Measurements from ENCODE around the gene PPP1R16B.

Gene PPP1R16B

GRCh38 chr20:38896009-38896594, 90.6 kb downstream of the PPP1R16B start:
- in situ Hi-C loops (cut with MboI; ENCODE audit: low pct_unique_long_range_greater_than_20kb, low sequenced_read_pairs, unreplicated experiment), result no loop called here

GRCh38 chr20:38897267-38897666, 91.8 kb downstream of the PPP1R16B start:
- no peak for TF ChIP-seq CTCF (IDR thresholded peaks at IDR 0.05; ENCODE audit: extremely low read depth, insufficient read depth, missing control alignments)
- no peak for DNase-seq (ENCODE audit: low spot score)
- in situ Hi-C loops (cut with MboI; ENCODE audit: low pct_unique_long_range_greater_than_20kb, low sequenced_read_pairs, unreplicated experiment), result no loop called here

More at GRCh38 chr20:38896009-38896594, 90.6 kb downstream of the PPP1R16B start:
- no peak for DNase-seq (ENCODE audit: low spot score)
- TF ChIP-seq CTCF (IDR thresholded peaks at IDR 0.05; ENCODE audit: extremely low read depth, insufficient read depth, missing control alignments), result no peak

- in situ Hi-C loops (cut with MboI; ENCODE audit: low pct_unique_long_range_greater_than_20kb, low sequenced_read_pairs, unreplicated experiment), result loop anchor here (25.0 kb wide), 1 partner anchor 238 kb away; no protein-coding TSS in a partner anchor
- no peak for DNase-seq (ENCODE audit: low spot score)
- TF ChIP-seq CTCF (IDR thresholded peaks at IDR 0.05; ENCODE audit: extremely low read depth, insufficient read depth, missing control alignments), result no peak
These were observed 95.1 kb downstream of the PPP1R16B start for GRCh38 chr20:38900606-38901005.

GRCh38 chr20:38902601-38903000, 97.1 kb downstream of the PPP1R16B start:
- in situ Hi-C loops (cut with MboI; ENCODE audit: low pct_unique_long_range_greater_than_20kb, low sequenced_read_pairs, unreplicated experiment), result loop anchor here (25.0 kb wide), 1 partner anchor 240 kb away; no protein-coding TSS in a partner anchor
- no peak for TF ChIP-seq CTCF (IDR thresholded peaks at IDR 0.05; ENCODE audit: extremely low read depth, insufficient read depth, missing control alignments)
- DNase-seq (ENCODE audit: low spot score), result no peak

- DNase-seq (ENCODE audit: low spot score), result no peak
- no peak for TF ChIP-seq CTCF (IDR thresholded peaks at IDR 0.05; ENCODE audit: extremely low read depth, insufficient read depth, missing control alignments)
- in situ Hi-C loops (cut with MboI; ENCODE audit: low pct_unique_long_range_greater_than_20kb, low sequenced_read_pairs, unreplicated experiment), result loop anchor here (25.0 kb wide), 1 partner anchor 241 kb away; no protein-coding TSS in a partner anchor
These were observed 97.8 kb downstream of the PPP1R16B start for GRCh38 chr20:38903335-38903734.

GRCh38 chr20:38905375-38905774, 99.9 kb downstream of the PPP1R16B start:
- DNase-seq (ENCODE audit: low spot score), result no peak
- TF ChIP-seq CTCF (IDR thresholded peaks at IDR 0.05; ENCODE audit: extremely low read depth, insufficient read depth, missing control alignments), result no peak
- in situ Hi-C loops (cut with MboI; ENCODE audit: low pct_unique_long_range_greater_than_20kb, low sequenced_read_pairs, unreplicated experiment), result loop anchor here (25.0 kb wide), 1 partner anchor 243 kb away; no protein-coding TSS in a partner anchor
